Endometrial microvascular endothelial cells (primary cell): ENCODE data around the gene SLC25A33. TPM values are rescaled to one million over a fixed set of nuclear protein-coding genes. Genes with fewer than 3 reads are reported as not detected.
"Not testable (repeated sequence)": the region's sequence is repeated elsewhere in the genome, so short reads cannot be mapped to it uniquely, and the experiment has no call there.

ENCODE experiments used
- in situ Hi-C: cut with HindIII; loops from 2 replicates; pipeline ENCODE4 v1.10.0; 2017; ENCODE audit warnings: low sequenced_read_pairs, low pct_unique_long_range_greater_than_20kb; ENCODE audit errors: inconsistent ontology term
- total RNA-seq: library from RNA; depleted of rRNA; stranded (reverse); fragments of >200 nt; gene quantifications from one replicate; pipeline ENCODE4 v1.2.3, GENCODE V29; 2015; ENCODE audit errors: inconsistent ontology term

SLC25A33 gene
- total RNA-seq, 1 donor from 2014 or later, result 8.6 TPM

GRCh38 chr1:9537863-9538668 lies 1.2 kb upstream of the SLC25A33 start:
- in situ Hi-C loops, result no loop called here

- in situ Hi-C loops, result no loop called here
Observed at GRCh38 chr1:9538669-9539164, 548 bp upstream of the SLC25A33 start.

- in situ Hi-C loops, result no loop called here
Observed at GRCh38 chr1:9539829-9540550, 725 bp downstream of the SLC25A33 start.

DNA sequence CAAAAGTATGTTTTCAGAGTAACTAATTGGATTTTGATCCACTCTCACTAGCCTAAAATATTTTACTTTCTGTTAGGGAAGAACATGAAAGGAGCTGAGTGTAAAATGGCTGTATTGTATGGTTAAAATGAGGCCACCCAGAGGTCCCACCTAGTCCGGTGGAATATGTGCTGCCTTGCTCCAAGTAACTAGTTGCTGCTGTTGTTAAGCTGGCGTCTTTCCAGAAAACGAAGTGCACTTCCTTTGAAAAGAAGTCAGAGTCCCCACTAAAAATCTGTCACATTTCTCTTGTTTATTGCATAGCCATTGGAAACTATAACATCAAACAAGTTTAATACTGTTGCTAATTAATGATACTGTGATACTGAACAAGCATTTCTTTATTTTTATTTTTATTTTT lies 3.2 kb downstream of the SLC25A33 start:
- in situ Hi-C loops, result no loop called here

GRCh38 chr1:9544926-9545325 lies 5.7 kb downstream of the SLC25A33 start:
- in situ Hi-C loops, result no loop called here

DNA sequence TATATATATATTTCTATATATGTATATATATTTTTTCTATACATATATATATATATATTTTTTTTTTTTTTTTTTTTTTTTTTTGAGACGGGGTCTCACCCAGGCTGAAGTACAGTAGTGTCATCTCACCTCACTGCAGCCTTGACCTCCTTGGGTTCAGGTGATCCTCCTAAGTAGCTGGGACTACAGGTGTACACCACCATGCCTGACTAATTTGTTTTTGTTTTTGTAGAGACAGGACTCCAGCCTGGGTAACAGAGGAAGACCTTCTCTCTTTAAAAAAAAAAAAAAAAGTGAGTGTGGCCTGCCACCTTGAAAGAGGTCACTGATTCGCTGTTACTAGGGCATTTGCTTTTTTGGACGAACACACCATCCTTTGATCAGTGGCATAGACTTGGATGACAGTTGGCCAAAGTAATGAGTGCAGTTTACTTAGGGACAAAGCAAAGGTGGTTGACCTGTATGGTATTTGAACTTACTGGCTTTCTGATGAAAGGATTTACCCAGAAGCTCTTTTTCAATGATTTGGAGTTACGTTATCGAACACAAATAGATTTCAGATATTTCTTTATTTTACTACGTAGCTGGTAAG lies 10.8 kb downstream of the SLC25A33 start:
- in situ Hi-C loops, result no loop called here

- in situ Hi-C loops, result no loop called here
Observed at GRCh38 chr1:9551984-9552383, 12.7 kb downstream of the SLC25A33 start.

- in situ Hi-C loops, result no loop called here
Observed at GRCh38 chr1:9553736-9554144, 14.5 kb downstream of the SLC25A33 start.

DNA sequence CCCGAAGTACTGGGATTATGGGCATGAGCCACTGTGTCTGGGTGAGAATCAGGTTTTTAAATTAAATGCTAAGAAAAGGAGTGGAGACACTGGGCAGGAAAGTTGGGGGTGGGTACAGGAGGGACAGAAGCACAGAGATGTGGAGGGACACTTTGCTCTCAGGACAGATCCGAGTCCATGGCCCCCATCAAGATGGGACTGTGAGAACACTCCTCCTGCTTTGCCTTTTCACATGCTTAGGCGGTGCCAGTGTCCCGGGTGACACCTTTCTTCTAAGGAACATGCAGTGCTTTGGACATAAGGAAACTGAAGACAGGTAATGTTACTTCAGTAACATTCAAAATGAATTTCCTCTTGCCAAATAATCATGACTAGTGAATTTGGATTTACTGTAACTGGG lies 16.7 kb downstream of the SLC25A33 start:
- in situ Hi-C loops, result no loop called here

- in situ Hi-C loops, result no loop called here
Observed at GRCh38 chr1:9557624-9558023, 18.4 kb downstream of the SLC25A33 start.

DNA sequence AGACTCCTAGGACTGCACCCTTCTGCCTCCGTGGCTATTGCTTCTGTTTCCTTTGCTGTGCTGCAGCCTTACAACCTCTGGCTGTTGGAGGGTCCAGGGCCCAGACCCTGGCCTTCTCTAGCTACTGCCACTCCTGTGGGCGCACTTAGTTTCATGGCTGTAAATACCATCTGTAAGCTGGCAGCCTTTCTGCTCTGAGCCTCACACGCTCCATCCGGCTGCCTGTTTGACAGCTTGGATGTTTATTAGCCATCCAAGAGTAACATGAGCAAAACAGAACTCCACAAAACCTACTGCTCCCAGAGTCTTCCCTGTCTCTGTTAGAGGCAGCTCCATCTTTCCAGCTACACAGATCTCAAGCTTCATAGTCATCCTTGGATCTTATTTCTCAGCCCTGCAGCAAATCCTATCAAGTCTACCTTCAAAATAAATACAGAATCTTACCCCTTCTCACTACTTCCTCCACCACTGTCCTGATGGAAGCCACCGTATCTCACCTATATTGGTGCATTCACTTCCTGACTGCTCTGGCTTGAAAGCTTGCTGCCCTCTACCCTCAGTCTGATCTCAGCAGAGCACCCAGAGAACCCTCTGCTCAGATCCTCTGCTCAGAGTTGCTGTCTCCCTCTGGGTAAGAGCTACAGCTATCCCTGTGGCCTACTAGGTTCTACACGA lies 19.1 kb downstream of the SLC25A33 start:
- in situ Hi-C loops, result no loop called here

DNA sequence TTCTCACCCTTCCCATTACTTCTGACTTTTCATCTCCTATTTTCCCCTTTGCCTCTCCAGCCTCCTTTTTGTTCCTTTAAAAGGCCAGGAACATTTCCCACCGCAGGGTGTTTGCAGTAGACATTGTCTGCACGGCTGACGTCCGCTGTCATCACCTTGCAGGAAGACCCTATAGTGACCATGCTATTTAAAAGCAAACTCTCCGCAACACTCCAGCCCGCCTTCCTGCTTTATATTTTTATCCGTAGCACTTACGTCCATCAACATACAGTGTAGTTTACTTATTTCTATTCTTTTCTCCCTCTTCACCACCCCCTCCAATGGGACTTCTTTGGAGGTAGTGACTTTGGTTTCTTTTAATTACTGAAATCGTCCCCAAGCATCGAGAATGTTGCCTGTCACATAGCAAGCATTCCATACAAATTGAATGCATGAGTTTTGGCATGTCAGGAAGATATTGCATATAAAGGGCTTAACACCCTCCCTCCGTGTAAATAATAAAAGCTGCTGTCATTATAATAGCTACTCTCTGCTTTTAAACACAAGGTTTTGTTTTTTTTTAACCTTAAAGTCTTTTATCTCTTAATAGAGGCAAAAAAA lies 19.8 kb downstream of the SLC25A33 start:
- in situ Hi-C loops, result no loop called here

- in situ Hi-C loops, result no loop called here
Observed at GRCh38 chr1:9559673-9560072, 20.4 kb downstream of the SLC25A33 start.

DNA sequence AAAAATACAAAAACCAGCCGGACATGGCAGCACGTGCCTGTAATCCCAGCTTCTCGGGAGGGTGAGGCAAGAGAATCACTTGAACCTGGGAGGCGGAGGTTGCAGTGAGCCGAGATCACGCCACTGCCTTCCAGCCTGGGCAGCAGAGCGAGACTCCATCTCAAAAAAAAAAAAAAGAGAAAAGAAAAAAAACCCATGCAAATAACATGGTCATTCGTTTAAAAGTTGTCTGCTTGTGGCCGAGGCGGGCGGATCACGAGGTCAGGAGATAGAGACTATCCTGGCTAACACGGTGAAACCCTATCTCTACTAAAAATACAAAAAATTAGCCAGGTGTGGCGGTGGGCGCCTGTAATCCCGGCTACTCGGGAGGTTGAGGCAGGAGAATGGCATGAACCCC lies 20.8 kb downstream of the SLC25A33 start:
- in situ Hi-C loops, result not testable (repeated sequence)

GRCh38 chr1:9561429-9561828 lies 22.2 kb downstream of the SLC25A33 start:
- in situ Hi-C loops, result no loop called here

- in situ Hi-C loops, result no loop called here
Observed at GRCh38 chr1:9569267-9569666, 30.0 kb downstream of the SLC25A33 start.

GRCh38 chr1:9570886-9571529 lies 31.7 kb downstream of the SLC25A33 start:
- in situ Hi-C loops, result not testable (repeated sequence)

DNA sequence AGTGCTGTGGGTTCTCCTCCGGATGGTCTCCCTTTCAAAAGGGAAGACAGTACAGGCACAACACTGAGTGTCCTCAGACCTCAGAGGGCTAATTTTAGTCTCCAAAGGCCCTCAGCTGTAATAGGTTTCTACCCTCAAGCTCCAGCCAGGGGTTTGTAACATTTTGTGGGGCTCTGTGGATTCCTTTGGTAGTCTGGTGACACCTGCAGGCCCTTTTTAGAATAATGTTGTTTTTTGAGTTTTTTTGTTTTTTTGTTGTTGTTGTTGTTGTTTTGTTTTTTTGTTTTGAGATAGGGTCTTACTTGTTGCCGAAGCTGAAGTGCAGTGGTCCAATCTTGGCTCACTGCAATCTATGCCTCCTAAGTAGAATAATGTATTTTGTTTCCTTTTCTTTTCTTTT lies 34.5 kb downstream of the SLC25A33 start:
- in situ Hi-C loops, result no loop called here
